ENCODE results near the gene TBC1D1.

Gene TBC1D1

DNA sequence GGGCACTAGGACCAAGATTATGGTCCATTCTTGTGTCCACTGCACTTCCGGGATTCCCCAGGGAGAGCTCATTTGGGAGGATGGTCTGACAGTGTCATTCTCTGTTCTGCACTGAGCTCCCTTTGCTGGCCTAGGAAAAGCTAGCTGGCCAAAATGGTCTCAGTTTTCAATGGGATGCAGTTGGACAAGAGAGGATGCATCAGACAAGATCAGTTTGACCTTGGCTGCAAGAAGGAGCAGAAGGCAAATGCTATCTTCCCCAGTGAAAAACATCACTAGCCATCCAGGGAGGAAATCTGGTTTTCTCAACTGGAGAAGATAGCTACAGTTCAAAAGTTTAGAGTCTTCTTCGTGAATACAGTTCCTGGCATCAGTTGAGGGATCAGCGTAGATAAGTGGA is 290.4 kb downstream of the TBC1D1 start:
- DNase-seq = no peak

DNA sequence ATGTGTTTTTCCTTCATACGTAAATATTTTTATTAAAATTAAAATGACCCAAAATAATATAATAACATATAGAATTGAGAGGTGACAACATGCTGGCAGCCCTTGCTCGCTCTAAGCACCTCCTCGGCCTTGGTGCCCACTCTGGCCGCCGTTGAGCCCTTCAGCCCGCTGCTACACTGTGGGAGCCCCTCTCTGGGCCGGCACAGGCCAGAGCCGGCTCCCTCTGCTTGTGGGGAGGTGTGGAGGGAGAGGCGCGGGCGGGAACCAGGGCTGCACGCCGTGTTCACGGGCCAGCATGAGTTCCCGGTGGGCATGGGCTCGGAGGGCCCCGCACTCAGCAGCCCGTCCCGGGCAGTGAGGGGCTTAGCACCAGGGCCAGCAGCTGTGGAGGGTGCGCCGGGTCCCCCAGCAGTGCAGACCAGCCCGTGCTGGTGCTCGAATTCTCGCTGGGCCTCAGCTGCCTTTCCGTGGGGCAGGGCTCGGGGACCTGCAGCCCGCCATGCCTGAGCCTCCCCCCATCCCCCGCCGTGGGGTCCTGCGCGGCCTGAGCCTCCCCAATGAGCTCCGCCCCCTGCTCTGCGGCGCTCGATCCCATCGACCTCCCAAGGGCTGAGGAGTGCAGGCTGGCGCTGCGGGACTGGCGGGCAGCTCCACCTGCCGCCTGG is 291.6 kb downstream of the TBC1D1 start:
- DNase-seq = no peak

DNA sequence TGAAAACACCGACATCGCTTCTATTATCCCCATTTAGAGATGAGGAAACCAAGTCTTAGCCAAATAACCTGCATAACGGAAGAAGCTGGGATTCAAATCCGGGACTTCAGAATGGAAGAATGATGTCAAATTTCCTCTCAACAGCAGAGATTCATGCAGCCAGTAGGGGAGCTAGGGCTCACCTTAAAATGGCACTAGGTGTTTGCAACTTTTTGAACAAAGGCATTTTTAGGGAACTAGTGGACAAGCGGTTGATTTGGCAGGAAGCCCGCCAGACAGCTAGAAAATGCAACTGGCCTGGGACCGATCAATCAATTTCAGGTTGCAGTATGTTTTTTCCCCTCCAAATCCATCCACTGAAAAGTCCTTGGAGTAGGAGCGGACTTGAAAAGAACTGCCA is 293.5 kb downstream of the TBC1D1 start:
- DNase-seq = no peak

DNA sequence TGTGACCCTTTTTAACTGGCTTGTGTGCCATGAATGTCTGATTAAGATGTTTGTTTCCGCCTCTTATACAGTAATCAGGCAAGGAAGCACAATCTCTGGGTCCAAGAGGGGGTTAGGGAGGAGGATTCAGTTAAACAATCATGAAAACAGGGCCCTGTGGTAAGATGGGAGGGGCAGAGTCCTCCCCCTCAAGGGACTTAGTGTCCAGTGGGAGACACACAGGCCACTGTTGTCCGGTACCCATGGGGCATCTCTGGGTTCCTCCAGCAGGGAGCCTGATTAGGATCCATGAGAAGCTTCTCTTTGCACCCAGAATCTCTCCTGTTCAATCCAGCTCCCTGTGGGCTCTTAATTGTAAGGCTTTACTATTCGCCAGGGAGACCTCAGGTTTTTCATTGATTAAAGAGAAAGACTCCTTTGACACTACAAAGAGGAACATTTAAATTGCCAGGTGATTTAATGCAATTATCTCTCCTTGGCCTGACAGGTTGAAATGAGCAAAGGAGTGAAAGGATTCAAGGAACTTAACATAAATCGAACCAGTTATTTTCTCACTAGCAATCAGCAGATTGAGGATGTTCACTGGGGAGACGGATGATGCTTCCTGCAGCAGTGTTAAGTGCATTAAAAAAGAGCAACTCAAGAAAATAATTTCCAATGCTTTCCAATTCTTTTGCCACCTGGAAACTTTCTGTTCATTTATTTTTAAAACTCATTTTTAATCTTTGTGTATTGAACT is 294.7 kb downstream of the TBC1D1 start:
- DNase-seq = no peak

DNA sequence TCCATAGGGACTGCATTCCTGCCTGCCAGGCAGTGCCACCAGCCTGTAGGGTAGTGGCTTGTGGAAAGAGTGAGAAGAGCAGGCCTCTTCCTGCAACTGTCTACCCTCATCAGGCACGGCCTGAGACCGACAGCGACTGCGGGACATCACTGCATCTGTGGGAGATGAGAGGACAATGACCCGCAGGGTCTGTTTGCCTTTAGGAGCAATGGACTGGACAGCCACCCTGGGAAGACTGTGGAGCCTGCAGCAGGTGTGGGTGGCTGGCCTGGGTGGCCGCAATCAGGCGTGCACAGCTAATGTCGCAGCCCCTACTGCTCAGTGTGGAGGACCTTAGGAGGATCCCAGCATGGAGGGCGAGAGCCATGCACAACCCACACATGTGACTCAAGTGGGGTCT is 297.3 kb downstream of the TBC1D1 start:
- DNase-seq = no peak

DNA sequence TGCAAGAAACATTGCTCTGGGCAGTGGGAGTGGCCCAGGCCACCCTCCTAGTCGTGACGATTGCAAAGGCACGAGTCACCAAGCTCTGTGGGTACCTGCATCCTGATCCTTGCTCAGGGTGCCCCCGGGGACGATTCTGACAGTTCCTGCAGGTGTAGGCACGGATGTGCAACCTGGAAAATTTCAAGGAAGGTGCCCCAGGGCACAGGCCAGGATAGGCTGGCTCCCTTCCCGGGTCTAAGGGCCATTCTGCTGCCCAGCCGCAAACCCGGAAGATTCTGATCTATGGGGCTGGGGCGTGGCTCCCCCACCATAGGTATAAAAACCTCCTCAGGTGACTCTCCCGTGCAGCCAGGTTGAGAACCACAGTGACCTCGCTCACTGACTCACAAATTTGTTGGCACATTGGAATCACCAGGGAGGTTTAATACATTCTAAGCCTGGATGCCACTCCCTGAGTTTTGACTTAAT is 297.8 kb downstream of the TBC1D1 start:
- no peak for DNase-seq

Data from COR-L47 (cell line).